Cerebellar nuclear complex (tissue), 1 donor: ENCODE measurements around the gene ASPA.

Experiments
- DNase-seq, 2 experiments: peaks; one replicate each; lab custom pipeline; 2025; lab: John Stamatoyannopoulos, UW

Gene ASPA

GRCh38 chr17:3534881-3535252 lies 59.1 kb downstream of the ASPA start:
- DNase-seq: peak in 1 of 2 experiments; percentile 37

- peak; percentile 18 to 65 for DNase-seq
These were observed 59.6 kb downstream of the ASPA start for GRCh38 chr17:3535253-3535995.

GRCh38 chr17:3536716-3537115 lies 60.9 kb downstream of the ASPA start:
- no peak for DNase-seq

- no peak for DNase-seq
These were observed 64.2 kb downstream of the ASPA start for GRCh38 chr17:3539881-3540540.

DNA sequence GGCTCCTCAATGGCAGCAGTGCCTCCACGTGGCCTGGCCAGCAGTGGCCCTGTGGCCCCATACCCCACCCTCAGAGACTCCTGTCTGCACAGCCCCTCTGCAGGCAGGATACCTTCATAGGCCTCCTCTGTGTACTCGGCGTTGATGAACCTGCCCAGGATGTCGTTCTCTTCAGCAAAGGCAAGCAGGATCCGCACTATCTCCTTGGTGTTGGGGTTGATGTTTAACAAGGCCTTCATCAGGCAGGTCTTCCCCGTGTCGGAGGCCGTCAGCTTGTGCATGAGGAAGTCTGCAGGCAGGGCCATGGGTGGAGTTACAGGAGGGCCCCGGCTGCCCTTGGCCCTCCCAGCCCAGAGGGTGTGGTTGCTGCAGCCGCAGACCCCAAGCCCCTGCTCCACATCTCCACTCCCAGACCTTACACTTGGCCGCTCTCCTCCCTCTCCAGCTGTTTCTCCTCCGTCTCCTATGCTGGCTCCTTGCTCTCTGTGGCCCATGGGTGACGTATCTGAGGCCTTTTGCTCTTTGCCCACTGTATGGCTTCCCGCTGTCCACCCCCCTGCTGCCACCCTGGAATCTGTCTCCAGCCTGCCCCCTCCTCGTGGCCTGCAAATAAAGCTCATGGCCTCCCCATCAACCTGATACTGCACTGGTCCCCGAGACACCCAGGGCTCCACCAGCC lies 66.8 kb downstream of the ASPA start:
- no peak for DNase-seq

- DNase-seq: no peak
These were observed 67.7 kb downstream of the ASPA start for GRCh38 chr17:3543453-3543852.

DNA sequence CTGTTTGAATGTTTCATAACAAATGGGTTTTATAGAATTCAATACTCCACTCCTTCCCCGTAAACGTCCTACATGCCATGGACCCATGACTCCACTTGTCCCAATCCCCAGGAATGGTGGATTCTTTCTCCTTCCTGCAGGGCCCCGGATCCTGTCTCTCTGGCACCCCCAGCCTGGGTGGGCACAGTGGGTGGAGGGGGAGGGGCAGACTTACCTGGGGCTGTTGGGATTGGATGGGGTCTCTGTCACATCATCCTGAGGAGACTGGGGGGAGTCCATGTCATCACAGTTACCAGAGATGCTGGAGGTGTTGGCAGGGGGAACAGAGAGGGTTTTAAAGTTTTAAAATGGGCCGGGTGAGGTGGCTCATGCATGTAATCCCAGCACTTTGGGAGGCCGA lies 68.6 kb downstream of the ASPA start:
- DNase-seq: no peak

DNA sequence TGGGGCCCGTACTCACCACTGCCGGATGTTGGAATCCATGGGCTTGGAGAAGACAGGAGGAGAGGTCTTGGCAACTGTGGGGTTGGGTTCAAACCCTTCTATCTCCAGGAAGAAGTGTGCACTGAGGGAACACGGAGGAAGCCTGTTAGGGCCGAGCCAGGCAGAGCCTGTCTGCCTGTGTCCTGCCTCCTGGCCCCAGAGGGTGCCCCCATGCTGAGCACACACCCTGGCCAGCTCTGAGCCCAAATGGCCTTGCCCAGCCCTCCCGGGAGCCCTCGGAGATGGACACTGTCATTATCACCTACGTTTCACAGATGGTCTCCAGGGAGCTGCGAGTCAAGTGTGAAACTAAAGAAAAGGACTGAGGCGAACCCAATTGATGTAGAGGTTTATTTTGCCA lies 69.4 kb downstream of the ASPA start:
- DNase-seq: no peak

DNA sequence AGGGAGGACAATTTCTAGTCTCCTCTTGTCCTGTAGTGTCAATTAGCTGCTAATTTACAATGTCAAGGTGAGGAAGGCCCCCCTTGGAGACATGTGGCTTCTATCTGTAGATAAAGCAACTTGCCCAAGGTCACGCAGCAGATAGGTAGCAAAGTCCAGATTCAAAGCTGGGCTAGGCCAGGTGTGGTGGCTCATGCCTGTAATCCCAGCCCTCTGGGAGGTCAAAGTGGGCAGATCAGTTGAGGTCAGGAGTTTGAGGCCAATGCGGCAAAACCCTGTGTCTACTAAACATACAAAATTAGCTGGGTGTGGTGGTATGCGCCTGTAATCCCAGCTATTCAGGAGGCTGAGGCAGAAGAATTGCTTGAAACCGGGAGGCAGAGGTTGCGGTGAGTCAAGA lies 70.7 kb downstream of the ASPA start:
- no peak for DNase-seq

DNA sequence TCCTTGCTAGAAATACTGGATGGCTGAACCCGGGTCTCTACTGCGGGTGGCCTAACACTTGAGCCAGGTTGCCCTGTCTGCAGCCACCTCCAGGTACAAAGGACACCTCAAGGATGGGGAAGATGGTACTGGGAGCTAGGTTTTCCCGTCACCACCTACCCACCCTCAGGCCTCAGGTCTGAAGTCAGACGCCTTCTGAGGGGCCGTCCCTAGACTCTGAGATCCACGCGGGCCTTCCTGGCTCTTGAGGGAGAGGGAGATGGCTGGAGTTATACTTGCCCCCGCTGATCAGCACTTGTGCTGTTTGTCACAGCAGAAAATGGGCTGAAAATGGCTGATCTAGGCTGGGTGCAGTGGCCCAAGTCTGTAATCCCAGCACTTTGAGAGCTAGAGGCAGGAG lies 71.2 kb downstream of the ASPA start:
- no peak for DNase-seq

DNA sequence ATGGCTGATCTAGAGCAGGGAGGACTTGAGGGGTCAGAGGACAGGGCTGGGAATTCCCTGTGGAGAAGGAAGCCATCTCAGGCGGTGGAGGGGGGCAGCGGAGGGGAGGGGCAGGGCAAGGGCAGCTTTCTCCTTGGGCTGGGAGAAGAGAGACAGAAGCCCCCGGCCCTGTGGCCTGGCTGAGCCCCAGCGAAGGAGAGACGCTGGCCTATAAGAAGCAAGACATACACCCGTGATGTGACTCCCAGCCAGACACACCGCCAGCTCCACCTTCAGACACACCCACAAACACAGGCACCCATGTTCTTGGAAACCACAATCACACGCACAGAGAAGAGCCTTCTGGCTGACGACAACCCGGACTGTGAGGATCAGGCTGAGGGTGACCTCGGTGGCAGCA lies 71.8 kb downstream of the ASPA start:
- DNase-seq: no peak

- no peak for DNase-seq
These were observed 73.9 kb downstream of the ASPA start for GRCh38 chr17:3549610-3550162.

GRCh38 chr17:3551189-3551588 lies 75.4 kb downstream of the ASPA start:
- no peak for DNase-seq

DNA sequence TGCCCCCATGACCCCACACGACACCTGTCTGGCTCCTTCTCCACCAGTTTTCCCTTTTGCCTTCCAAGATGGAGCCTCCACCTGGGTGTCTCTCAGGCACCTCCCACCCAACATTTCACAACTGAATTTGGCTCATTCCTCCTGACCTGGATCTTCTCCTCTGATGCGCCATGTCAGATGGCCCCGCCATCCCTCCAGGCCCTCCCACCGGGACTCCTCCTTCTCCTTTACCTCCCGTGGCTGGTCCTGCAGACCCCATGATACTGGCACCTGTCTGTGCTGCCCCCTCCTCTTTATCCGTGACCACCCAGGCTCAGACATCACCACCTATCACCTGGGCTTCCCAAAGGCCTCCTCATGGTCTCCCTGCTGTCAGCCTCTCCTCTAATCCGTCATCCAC lies 77.1 kb downstream of the ASPA start:
- DNase-seq: no peak
